ENCODE results near the gene PNMT.

DNA sequence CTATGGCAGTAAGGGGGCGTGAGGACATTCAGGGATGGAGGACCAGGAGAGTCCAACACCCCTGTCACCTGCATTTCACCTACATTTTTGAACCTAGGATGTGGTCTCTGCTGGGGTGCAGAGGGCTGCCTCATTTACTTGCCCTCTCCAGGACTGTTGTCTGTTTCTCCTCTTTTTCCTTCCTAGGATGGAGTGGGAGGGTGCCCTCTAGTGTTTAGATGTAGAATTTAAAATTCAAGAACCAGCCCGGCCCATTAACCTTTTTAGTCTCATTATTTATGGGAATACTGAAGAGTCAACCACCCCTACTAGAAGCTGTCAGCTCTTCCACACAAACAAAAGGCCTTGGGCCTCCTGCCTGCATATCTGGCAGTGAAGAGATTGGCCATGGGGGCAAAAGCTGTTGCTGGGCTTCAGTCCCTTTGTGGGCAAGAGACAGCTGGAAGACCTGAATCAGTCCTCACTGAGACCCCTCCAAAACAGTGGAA is 33.8 kb upstream of the PNMT start:
- TF ChIP-seq, protein P1, sequence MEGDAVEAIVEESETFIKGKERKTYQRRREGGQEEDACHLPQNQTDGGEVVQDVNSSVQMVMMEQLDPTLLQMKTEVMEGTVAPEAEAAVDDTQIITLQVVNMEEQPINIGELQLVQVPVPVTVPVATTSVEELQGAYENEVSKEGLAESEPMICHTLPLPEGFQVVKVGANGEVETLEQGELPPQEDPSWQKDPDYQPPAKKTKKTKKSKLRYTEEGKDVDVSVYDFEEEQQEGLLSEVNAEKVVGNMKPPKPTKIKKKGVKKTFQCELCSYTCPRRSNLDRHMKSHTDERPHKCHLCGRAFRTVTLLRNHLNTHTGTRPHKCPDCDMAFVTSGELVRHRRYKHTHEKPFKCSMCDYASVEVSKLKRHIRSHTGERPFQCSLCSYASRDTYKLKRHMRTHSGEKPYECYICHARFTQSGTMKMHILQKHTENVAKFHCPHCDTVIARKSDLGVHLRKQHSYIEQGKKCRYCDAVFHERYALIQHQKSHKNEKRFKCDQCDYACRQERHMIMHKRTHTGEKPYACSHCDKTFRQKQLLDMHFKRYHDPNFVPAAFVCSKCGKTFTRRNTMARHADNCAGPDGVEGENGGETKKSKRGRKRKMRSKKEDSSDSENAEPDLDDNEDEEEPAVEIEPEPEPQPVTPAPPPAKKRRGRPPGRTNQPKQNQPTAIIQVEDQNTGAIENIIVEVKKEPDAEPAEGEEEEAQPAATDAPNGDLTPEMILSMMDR (IDR thresholded peaks at IDR 0.05): peak; percentile 62 to 77 (median 64)
- no peak for TF ChIP-seq POLR2A (IDR thresholded peaks at IDR 0.05)
